ENCODE results near the gene KCNJ2.

The KCNJ2 gene

GRCh38 chr17:70208825-70209555, 39.7 kb downstream of the KCNJ2 start:
- Histone ChIP-seq H3K9me2 (replicated peaks; ENCODE audit: control insufficient read depth, low read length) (no peaks in the 10 kb centered on the region), H3K27ac (ENCODE audit: low read depth, low read length) (no peak overlapping the region), H3K79me2 (ENCODE audit: control insufficient read depth, low read length) (no peaks in the 10 kb centered on the region), H3F3A (ENCODE audit: control insufficient read depth, insufficient read depth) (no peaks in the 10 kb centered on the region), H3K4me3 (ENCODE audit: low read length) (no peak overlapping the region), H4K20me1 (ENCODE audit: control insufficient read depth, insufficient read depth, low read depth, low read length) (no peaks in the 10 kb centered on the region), H3K9me3 (ENCODE audit: control insufficient read depth, insufficient read depth, low read length) (no peaks in the 10 kb centered on the region), H3K27me3 (ENCODE audit: control insufficient read depth, low read length) (no peaks in the 10 kb centered on the region), H3K4me1 (ENCODE audit: control insufficient read depth, low read length) (no peaks in the 10 kb centered on the region), H3K36me3 (ENCODE audit: control insufficient read depth, low read length) (no peaks in the 10 kb centered on the region), H3K4me2 (ENCODE audit: low read length) (no peak overlapping the region)
- TF ChIP-seq CTCF (IDR thresholded peaks at IDR 0.05; ENCODE audit: low read depth, low read length, poor library complexity, severe bottlenecking) (no peak), EZH2phosphoT487 (IDR thresholded peaks at IDR 0.05; ENCODE audit: borderline replicate concordance, low read length) (no peak)

- Histone ChIP-seq H3K9me3 (ENCODE audit: control insufficient read depth, insufficient read depth, low read length) (no peaks in the 10 kb centered on the region), H3K9me2 (replicated peaks; ENCODE audit: control insufficient read depth, low read length) (no peaks in the 10 kb centered on the region), H3K4me3 (ENCODE audit: low read length) (no peak overlapping the region), H3K4me1 (ENCODE audit: control insufficient read depth, low read length) (no peaks in the 10 kb centered on the region), H3K27me3 (ENCODE audit: control insufficient read depth, low read length) (no peaks in the 10 kb centered on the region), H3K36me3 (ENCODE audit: control insufficient read depth, low read length) (no peaks in the 10 kb centered on the region), H4K20me1 (ENCODE audit: control insufficient read depth, insufficient read depth, low read depth, low read length) (no peaks in the 10 kb centered on the region), H3K79me2 (ENCODE audit: control insufficient read depth, low read length) (no peaks in the 10 kb centered on the region), H3K27ac (ENCODE audit: low read depth, low read length) (no peak overlapping the region), H3K4me2 (ENCODE audit: low read length) (no peak overlapping the region), H3F3A (ENCODE audit: control insufficient read depth, insufficient read depth) (no peaks in the 10 kb centered on the region)
- TF ChIP-seq EZH2phosphoT487 (IDR thresholded peaks at IDR 0.05; ENCODE audit: borderline replicate concordance, low read length) (no peak), CTCF (IDR thresholded peaks at IDR 0.05; ENCODE audit: low read depth, low read length, poor library complexity, severe bottlenecking) (no peak)
These were observed 46.3 kb downstream of the KCNJ2 start for GRCh38 chr17:70215656-70216055.

- Histone ChIP-seq H3K36me3 (ENCODE audit: control insufficient read depth, low read length) (no peaks in the 10 kb centered on the region), H3K9me2 (replicated peaks; ENCODE audit: control insufficient read depth, low read length) (no peaks in the 10 kb centered on the region), H3K27me3 (ENCODE audit: control insufficient read depth, low read length) (no peaks in the 10 kb centered on the region), H3F3A (ENCODE audit: control insufficient read depth, insufficient read depth) (no peaks in the 10 kb centered on the region), H3K9me3 (ENCODE audit: control insufficient read depth, insufficient read depth, low read length) (no peaks in the 10 kb centered on the region), H3K4me1 (ENCODE audit: control insufficient read depth, low read length) (no peaks in the 10 kb centered on the region), H3K79me2 (ENCODE audit: control insufficient read depth, low read length) (no peaks in the 10 kb centered on the region), H3K4me2 (ENCODE audit: low read length) (no peak overlapping the region), H3K4me3 (ENCODE audit: low read length) (no peak overlapping the region), H4K20me1 (ENCODE audit: control insufficient read depth, insufficient read depth, low read depth, low read length) (no peaks in the 10 kb centered on the region), H3K27ac (ENCODE audit: low read depth, low read length) (no peak overlapping the region)
- no peak for TF ChIP-seq EZH2phosphoT487 (IDR thresholded peaks at IDR 0.05; ENCODE audit: borderline replicate concordance, low read length)
- no peak for TF ChIP-seq CTCF (IDR thresholded peaks at IDR 0.05; ENCODE audit: low read depth, low read length, poor library complexity, severe bottlenecking)
These were observed 48.2 kb downstream of the KCNJ2 start for GRCh38 chr17:70217571-70217970.

Data from DOHH2 (cell line).